B cell (primary cell): ENCODE measurements around the gene HNRNPU. TPM values are rescaled to one million over a fixed set of nuclear protein-coding genes. Genes with fewer than 3 reads are reported as not detected.

Experiments used
- ATAC-seq: fragments of 200-7000 bp; cut with Tn5 transposase; one replicate; pipeline ENCODE4 v1.10.0; 2021; ENCODE audit warnings: low read depth, mild to moderate bottlenecking, moderate number of reproducible peaks, moderate library complexity
- CTCF ChIA-PET: fragments of 350-600 bp; sonication (Branson Sonifier 250); formaldehyde crosslinking; loops from one replicate; lab custom pipeline; 2021; ENCODE audit warnings: antibody characterized with exemption, inconsistent platforms; lab: Charles Lee
- POLR2A ChIA-PET: fragments of 350-600 bp; sonication (Branson Sonifier 250); formaldehyde crosslinking; loops from one replicate; lab custom pipeline; 2021; ENCODE audit warnings: antibody characterized with exemption; lab: Charles Lee
- DNase-seq: peaks from one replicate; pipeline ENCODE4 v3.0.0; 2013
- H2AFZ ChIP-seq: 2 replicates; pipeline ENCODE4 v1.6.1; 2012; ENCODE audit warnings: mild to moderate bottlenecking, low read depth, low read length; ENCODE audit not compliant: insufficient read depth, poor library complexity, severe bottlenecking
- H3K27ac ChIP-seq, 2 donors: 1 replicate in 1 of 2; 2 replicates in 1 of 2; pipeline ENCODE4 v1.5.1; 2012 to 2013; ENCODE audit warnings: low read length in 2 of 2, mild to moderate bottlenecking in 2 of 2, moderate library complexity in 1 of 2
- H3K27me3 ChIP-seq, 4 experiments: fragments of 200-600 bp in 1 of 4; sonication (generic) in 1 of 4; replicated peaks in 1 of 4; 1 replicate in 2 of 4; 2 replicates in 2 of 4; pipeline versions ENCODE4 v1.6.1 to v1.7.0; 2013 to 2016; ENCODE audit warnings: low read length in 3 of 4, mild to moderate bottlenecking in 2 of 4, mixed read lengths in 1 of 4, moderate library complexity in 1 of 4; ENCODE audit not compliant: insufficient read depth in 4 of 4, control insufficient read depth in 3 of 4; ENCODE audit errors: control extremely low read depth in 1 of 4
- H3K36me3 ChIP-seq, 2 experiments: replicated peaks in 1 of 2; 1 replicate in 1 of 2; 2 replicates in 1 of 2; pipeline versions ENCODE4 v1.6.1 to v1.7.1; 2013; ENCODE audit warnings: low read length in 1 of 2; ENCODE audit not compliant: insufficient read depth in 2 of 2, control insufficient read depth in 1 of 2; ENCODE audit errors: control extremely low read depth in 1 of 2, extremely low read depth in 1 of 2
- H3K4me1 ChIP-seq, 2 donors: fragments of 200-600 bp in 1 of 2; sonication (generic) in 1 of 2; 1 replicate in 1 of 2; 2 replicates in 1 of 2; pipeline versions ENCODE4 v1.5.1 to v1.6.1; 2013 to 2017; ENCODE audit warnings: low read length in 2 of 2; ENCODE audit not compliant: control insufficient read depth in 2 of 2, insufficient read depth in 2 of 2
- H3K4me2 ChIP-seq: replicated peaks from 2 replicates; pipeline ENCODE3; 2012; ENCODE audit warnings: mild to moderate bottlenecking, low read depth, low read length; ENCODE audit not compliant: poor library complexity, severe bottlenecking
- H3K4me3 ChIP-seq, 5 experiments: fragments of 200-600 bp in 1 of 5; sonication (generic) in 1 of 5; 1 replicate in 3 of 5; 2 replicates in 2 of 5; pipeline versions ENCODE4 v1.5.1 to v1.7.0; 2011 to 2016; ENCODE audit warnings: low read length in 4 of 5, mild to moderate bottlenecking in 4 of 5, low read depth in 2 of 5, control low read depth in 1 of 5, moderate library complexity in 1 of 5; ENCODE audit not compliant: insufficient read depth in 1 of 5; ENCODE audit errors: control extremely low read depth in 1 of 5, extremely low read depth in 1 of 5
- H3K79me2 ChIP-seq: fragments of 200-600 bp; sonication (generic); one replicate; pipeline ENCODE4 v1.6.0; 2016; ENCODE audit warnings: low read length; ENCODE audit not compliant: control insufficient read depth, insufficient read depth
- H3K9ac ChIP-seq: fragments of 200-600 bp; sonication (generic); 2 replicates; pipeline ENCODE4 v1.6.1; 2017; ENCODE audit warnings: mild to moderate bottlenecking, low read length, moderate library complexity
- H3K9me3 ChIP-seq, 3 donors: one replicate each; pipeline versions ENCODE4 v1.6.1 to v1.7.1; 2013; ENCODE audit warnings: low read length in 2 of 3; ENCODE audit not compliant: control insufficient read depth in 2 of 3, insufficient read depth in 1 of 3; ENCODE audit errors: control extremely low read depth in 1 of 3
- H4K20me1 ChIP-seq: 2 replicates; pipeline ENCODE4 v1.6.0; 2012; ENCODE audit warnings: mild to moderate bottlenecking, low read length; ENCODE audit not compliant: insufficient read depth, control insufficient read depth, poor library complexity, severe bottlenecking
- H3K27ac Mint-ChIP-seq: one replicate; pipeline ENCODE4 v1.8.0; 2021; ENCODE audit warnings: mixed read lengths
- H3K27me3 Mint-ChIP-seq: one replicate; pipeline ENCODE4 v1.8.0; 2021; ENCODE audit warnings: mixed read lengths
- H3K4me1 Mint-ChIP-seq: one replicate; pipeline ENCODE4 v1.8.0; 2021; ENCODE audit warnings: mixed read lengths
- H3K4me3 Mint-ChIP-seq: one replicate; pipeline ENCODE4 v1.8.0; 2021; ENCODE audit warnings: mixed read lengths
- H3K9me3 Mint-ChIP-seq: one replicate; pipeline ENCODE4 v1.8.0; 2022; ENCODE audit warnings: mixed read lengths; ENCODE audit not compliant: insufficient read depth
- CTCF ChIP-seq: fragments of 200-600 bp; IDR thresholded peaks from one replicate; pipeline ENCODE4 v1.8.0; 2022; ENCODE audit warnings: antibody characterized with exemption, mild to moderate bottlenecking
- EZH2 ChIP-seq: IDR thresholded peaks from 2 replicates; pipeline ENCODE4 v1.6.1; 2012; ENCODE audit warnings: borderline replicate concordance, low read depth, mild to moderate bottlenecking, moderate library complexity, low read length; ENCODE audit not compliant: insufficient read depth, poor library complexity, severe bottlenecking
- WGBS: methylation state at CpG from one replicate; pipeline ENCODE4 v1.1.5; 2013; ENCODE audit warnings: missing lambda C conversion rate; ENCODE audit not compliant: insufficient coverage; 5-methylcytosine and 5-hydroxymethylcytosine counted together
- intact Hi-C: fragments of 100-400 bp; cut with micrococcal nuclease; formaldehyde crosslinking; loops from one replicate; pipeline ENCODE4 v1.10.0; 2022
- polyA minus RNA-seq: library from RNA; depleted of rRNA, polyadenylated mRNA; stranded (reverse); fragments of >200 nt; gene quantifications from 2 replicates; pipeline ENCODE4 v1.2.3, GENCODE V29; 2012
- polyA plus RNA-seq: library from polyadenylated mRNA; depleted of rRNA; stranded (reverse); fragments of >200 nt; gene quantifications from 2 replicates; pipeline ENCODE4 v1.2.3, GENCODE V29; 2012
- total RNA-seq, 2 donors: library from RNA; stranded (reverse); fragments of 120-200 nt in 1 of 2; gene quantifications; 1 replicate in 1 of 2; 2 replicates in 1 of 2; pipeline versions ENCODE4 v1.2.3 to v1.2.4, GENCODE V29; 2013 to 2022

The HNRNPU gene
- total RNA-seq (406 and 415 TPM in 2 replicates), polyA plus RNA-seq (95.2 and 205 TPM in 2 replicates), polyA minus RNA-seq (217 and 241 TPM in 2 replicates)
- total RNA-seq (2013), result 333 TPM

- H3K9me3 ChIP-seq, result no peaks in the 10 kb centered on the region
- H3K27ac ChIP-seq, result peak within 1 kb of the TSS; percentile 98 to 99
- H3K9ac ChIP-seq, result peak within 1 kb of the TSS; percentile 100
- H3K27me3 ChIP-seq, result no peaks in the 10 kb centered on the region
- H3K79me2 ChIP-seq, result peaks cover 43% of the 10 kb centered on the region
- intact Hi-C loops, result loop anchor here (1.0 to 2.0 kb wide), 7 partner anchors 29 to 413 kb away; partner anchors contain the start of genes ADSS2 and COX20
- POLR2A ChIA-PET, result interaction anchor here (0.6 to 6.5 kb wide), 15 partner anchors 9 to 1702 kb away, joined by 3 to 135 read pairs (median 6); partner anchors contain the start of genes CNST, COX20, DESI2 and TFB2M
- H2AFZ ChIP-seq, result peak within 1 kb of the TSS; percentile 82
- peaks cover 39% of the 10 kb centered on the region for H4K20me1 ChIP-seq
- peak within 1 kb of the TSS; percentile 77 for H3K4me2 ChIP-seq
- H3K4me1 ChIP-seq, result peaks cover 29 to 34% of the 10 kb centered on the region in 2 donors
- H3K27ac Mint-ChIP-seq, result peak within 1 kb of the TSS; percentile 98
- H3K4me3 ChIP-seq, result peak within 1 kb of the TSS; percentile 82 to 99 (median 98)
- under 1% methylated on average over 57 of the region's 71 CpGs for WGBS
- H3K27me3 Mint-ChIP-seq, result no peaks in the 10 kb centered on the region
- H3K36me3 ChIP-seq, result peaks cover 0 to 24% of the 10 kb centered on the region in 2 experiments
- no peaks in the 10 kb centered on the region for H3K9me3 Mint-ChIP-seq
- ATAC-seq (peak; percentile 71), DNase-seq (peak; percentile 98)
- H3K4me3 Mint-ChIP-seq, result peak within 1 kb of the TSS; percentile 87
- CTCF ChIA-PET, result interaction anchor here (0.6 to 6.6 kb wide), 14 partner anchors 11 to 178 kb away, joined by 3 to 70 read pairs (median 4); partner anchors contain the start of gene COX20
- TF ChIP-seq EZH2 (no peak), CTCF (peak; percentile 52)
- peaks cover 36% of the 10 kb centered on the region for H3K4me1 Mint-ChIP-seq
Observed at GRCh38 chr1:244864253-244865027, at the start of gene HNRNPU. TSS of gene HNRNPU (minus strand) at chr1:244864543. CDS start at chr1:244864307, 236 bp downstream.

GRCh38 chr1:244913806-244914205, 49.5 kb upstream of the HNRNPU start:
- WGBS, result 97% methylated on average over 11 of the region's 15 CpGs
- POLR2A ChIA-PET, result no interaction called here
- no peak overlapping the region for H3K27ac ChIP-seq

More at GRCh38 chr1:244913806-244914205, 49.5 kb upstream of the HNRNPU start:
- Histone ChIP-seq H4K20me1 (no peaks in the 10 kb centered on the region), H3K9ac (no peak overlapping the region), H3K4me3 (no peak overlapping the region), H3K9me3 (no peaks in the 10 kb centered on the region), H3K36me3 (no peaks in the 10 kb centered on the region), H2AFZ (no peak overlapping the region), H3K4me2 (no peak overlapping the region), H3K4me1 (peaks cover 0 to 3% of the 10 kb centered on the region in 2 donors), H3K79me2 (no peaks in the 10 kb centered on the region), H3K27me3 (no peaks in the 10 kb centered on the region)
- TF ChIP-seq CTCF, result no peak
- TF ChIP-seq EZH2, result no peak
- Mint-ChIP-seq H3K4me3 (no peak overlapping the region), H3K27ac (no peak overlapping the region), H3K9me3 (no peaks in the 10 kb centered on the region), H3K27me3 (peaks cover 10% of the 10 kb centered on the region), H3K4me1 (peaks cover 3% of the 10 kb centered on the region)
- CTCF ChIA-PET, result no interaction called here
- no peak for DNase-seq
- intact Hi-C loops, result no loop called here
- no peak for ATAC-seq
